Caco-2 (cell line): ENCODE results near the gene SIK1. TPM values are rescaled to one million over a fixed set of nuclear protein-coding genes. Genes with fewer than 3 reads are reported as not detected.

Experiments used
- BruUV-seq: library from RNA; stranded (reverse); fragments of 400-500 nt; replicated peaks from 2 replicates; lab custom pipeline; 2021; lab: Mats Ljungman, UMichigan
- CTCF ChIA-PET: fragments of 300-600 bp; sonication (Branson Sonifier 250); formaldehyde crosslinking; loops from one replicate; lab custom pipeline; 2022; ENCODE audit warnings: antibody characterized with exemption; lab: Charles Lee
- POLR2A ChIA-PET: fragments of 300-600 bp; sonication (Branson Sonifier 250); formaldehyde crosslinking; loops from one replicate; lab custom pipeline; 2022; ENCODE audit warnings: antibody characterized with exemption; lab: Charles Lee
- DNase-seq, 2 experiments: peaks; one replicate each; pipeline versions ENCODE4 v3.0.0 to v3.0.0-alpha.2; 2020 to 2022
- H3K27me3 ChIP-seq: replicated peaks from 2 replicates; pipeline ENCODE4 v1.6.0; 2011; ENCODE audit warnings: low read length; ENCODE audit not compliant: control insufficient read depth, insufficient read depth
- H3K36me3 ChIP-seq: 2 replicates; pipeline ENCODE4 v1.5.1; 2011; ENCODE audit warnings: low read length; ENCODE audit not compliant: control insufficient read depth, insufficient read depth
- H3K4me1 ChIP-seq: fragments of 250-450 bp; sonication (Bioruptor Pico); 2 replicates; pipeline ENCODE4 v1.5.1; 2020; ENCODE audit warnings: mild to moderate bottlenecking
- H3K4me3 ChIP-seq: 2 replicates; pipeline ENCODE4 v1.5.1; 2011; ENCODE audit warnings: low read depth, mild to moderate bottlenecking, control low read depth, low read length
- H3K9me3 ChIP-seq: fragments of 250-450 bp; sonication (Bioruptor Pico); 2 replicates; pipeline ENCODE4 v1.5.1; 2020; ENCODE audit warnings: mild to moderate bottlenecking, moderate library complexity
- H3K27ac Mint-ChIP-seq: one replicate; pipeline ENCODE4 v1.8.0; 2022; ENCODE audit warnings: mixed read lengths; ENCODE audit not compliant: unreplicated experiment
- H3K27me3 Mint-ChIP-seq: one replicate; pipeline ENCODE4 v1.8.0; 2022; ENCODE audit warnings: mixed read lengths; ENCODE audit not compliant: insufficient read depth, unreplicated experiment
- H3K36me3 Mint-ChIP-seq: one replicate; pipeline ENCODE4 v1.8.0; 2022; ENCODE audit warnings: mild to moderate bottlenecking, mixed read lengths; ENCODE audit not compliant: insufficient read depth, unreplicated experiment
- H3K4me1 Mint-ChIP-seq: one replicate; pipeline ENCODE4 v1.8.0; 2022; ENCODE audit warnings: low read depth, mixed read lengths; ENCODE audit not compliant: unreplicated experiment
- H3K4me3 Mint-ChIP-seq: one replicate; pipeline ENCODE4 v1.8.0; 2022; ENCODE audit warnings: mild to moderate bottlenecking, moderate library complexity, mixed read lengths; ENCODE audit not compliant: unreplicated experiment
- H3K9me3 Mint-ChIP-seq: one replicate; pipeline ENCODE4 v1.8.0; 2022; ENCODE audit warnings: mixed read lengths; ENCODE audit not compliant: unreplicated experiment
- CTCF ChIP-seq, 2 experiments: fragments of 200-600 bp in 1 of 2; IDR thresholded peaks; 1 replicate in 1 of 2; 2 replicates in 1 of 2; pipeline versions ENCODE4 v1.5.1 to v1.8.0; 2011 to 2022; ENCODE audit warnings: antibody characterized with exemption in 1 of 2, control low read depth in 1 of 2, inconsistent platforms in 1 of 2, low read depth in 1 of 2, low read length in 1 of 2, mild to moderate bottlenecking in 1 of 2, moderate library complexity in 1 of 2; ENCODE audit not compliant: insufficient read depth in 1 of 2, severe bottlenecking in 1 of 2, unreplicated experiment in 1 of 2
- intact Hi-C: fragments of 100-400 bp; cut with micrococcal nuclease; formaldehyde crosslinking; loops from one replicate; pipeline ENCODE4 v1.10.0; 2022; ENCODE audit not compliant: unreplicated experiment
- total RNA-seq: library from RNA; stranded (reverse); gene quantifications from 2 replicates; pipeline ENCODE4 v1.2.3, GENCODE V29; 2022

Gene SIK1
- total RNA-seq, 1 experiment from 2014 or later, result 69.4 TPM

GRCh38 chr21:43370091-43370658 lies 56.8 kb downstream of the SIK1 start:
- ChIA-PET POLR2A (no interaction called here), CTCF (no interaction called here)
- H3K36me3 Mint-ChIP-seq, result no peaks in the 10 kb centered on the region
- Histone ChIP-seq H3K4me3 (no peak overlapping the region), H3K36me3 (no peaks in the 10 kb centered on the region), H3K4me1 (no peaks in the 10 kb centered on the region), H3K9me3 (no peaks in the 10 kb centered on the region), H3K27me3 (no peaks in the 10 kb centered on the region)
- no peak for DNase-seq
- no peak overlapping the region for H3K4me3 Mint-ChIP-seq
- TF ChIP-seq CTCF (IDR thresholded peaks at IDR 0.05; ENCODE audit: insufficient read depth in 1 of 2, low read depth in 1 of 2, low read length in 1 of 2, severe bottlenecking in 1 of 2, unreplicated experiment in 1 of 2), result no peak
- no peaks in the 10 kb centered on the region for H3K4me1 Mint-ChIP-seq
- no peaks in the 10 kb centered on the region for H3K27me3 Mint-ChIP-seq
- H3K27ac Mint-ChIP-seq, result no peak overlapping the region
- no TSS peak for BruUV-seq
- no peaks in the 10 kb centered on the region for H3K9me3 Mint-ChIP-seq
- intact Hi-C loops, result no loop called here

- no peaks in the 10 kb centered on the region for H3K27me3 ChIP-seq
- no TSS peak for BruUV-seq
- CTCF ChIA-PET, result no interaction called here
Observed at GRCh38 chr21:43369596-43370090, 57.3 kb downstream of the SIK1 start.

GRCh38 chr21:43369124-43369523 lies 57.8 kb downstream of the SIK1 start:
- H3K36me3 Mint-ChIP-seq, result no peaks in the 10 kb centered on the region
- POLR2A ChIA-PET, result no interaction called here
- intact Hi-C loops, result no loop called here
- no peaks in the 10 kb centered on the region for H3K9me3 Mint-ChIP-seq
- H3K4me1 Mint-ChIP-seq, result no peaks in the 10 kb centered on the region
- CTCF ChIA-PET, result no interaction called here
- H3K27ac Mint-ChIP-seq, result no peak overlapping the region
- H3K9me3 ChIP-seq, result no peaks in the 10 kb centered on the region
- no peaks in the 10 kb centered on the region for H3K27me3 ChIP-seq
- H3K4me3 Mint-ChIP-seq, result no peak overlapping the region
- no TSS peak for BruUV-seq
- H3K4me1 ChIP-seq, result no peaks in the 10 kb centered on the region
- H3K36me3 ChIP-seq, result no peaks in the 10 kb centered on the region
- H3K27me3 Mint-ChIP-seq, result no peaks in the 10 kb centered on the region
- TF ChIP-seq CTCF (IDR thresholded peaks at IDR 0.05; ENCODE audit: insufficient read depth in 1 of 2, low read depth in 1 of 2, low read length in 1 of 2, severe bottlenecking in 1 of 2, unreplicated experiment in 1 of 2), result no peak
- H3K4me3 ChIP-seq, result no peak overlapping the region
- no peak for DNase-seq

More at GRCh38 chr21:43369596-43370090, 57.3 kb downstream of the SIK1 start:
- no peaks in the 10 kb centered on the region for H3K4me1 ChIP-seq
- POLR2A ChIA-PET, result no interaction called here
- Mint-ChIP-seq H3K27ac (no peak overlapping the region), H3K4me3 (no peak overlapping the region), H3K4me1 (no peaks in the 10 kb centered on the region), H3K27me3 (no peaks in the 10 kb centered on the region), H3K36me3 (no peaks in the 10 kb centered on the region), H3K9me3 (no peaks in the 10 kb centered on the region)
- no peak overlapping the region for H3K4me3 ChIP-seq
- intact Hi-C loops, result no loop called here
- TF ChIP-seq CTCF (IDR thresholded peaks at IDR 0.05; ENCODE audit: insufficient read depth in 1 of 2, low read depth in 1 of 2, low read length in 1 of 2, severe bottlenecking in 1 of 2, unreplicated experiment in 1 of 2), result no peak
- DNase-seq, result no peak
- H3K36me3 ChIP-seq, result no peaks in the 10 kb centered on the region
- no peaks in the 10 kb centered on the region for H3K9me3 ChIP-seq
